Measurements from ENCODE around the gene NDUFB6.

Gene NDUFB6

DNA sequence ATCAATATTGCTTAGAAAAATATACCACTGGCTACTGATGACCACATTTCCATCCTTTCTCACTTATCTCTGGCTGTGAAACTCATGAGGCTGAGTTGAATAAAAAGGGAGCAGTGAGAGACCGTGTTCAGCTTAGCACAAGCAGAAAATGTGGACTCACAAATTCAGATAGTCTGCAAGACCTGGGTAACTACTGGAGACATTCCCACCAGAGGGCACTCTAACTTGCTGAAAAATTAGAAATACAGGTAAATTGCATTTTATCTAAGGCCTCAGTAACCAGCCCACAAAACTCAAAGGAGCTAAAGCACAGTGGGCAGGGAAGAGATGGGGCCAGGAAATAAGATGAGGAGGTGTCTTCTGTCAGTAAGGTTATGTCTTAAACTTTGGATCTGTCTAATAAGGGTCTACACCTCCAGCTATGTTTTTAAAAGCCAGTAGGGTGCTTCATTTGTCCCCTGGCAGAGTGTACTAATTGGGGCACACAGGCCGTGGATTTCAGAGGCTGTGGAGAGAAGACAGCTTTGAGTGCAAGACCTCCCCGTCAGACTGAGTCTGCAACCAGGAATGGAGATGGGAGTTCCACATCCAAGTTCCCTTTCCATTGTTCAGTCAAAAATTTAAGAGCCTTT is 8.7 kb upstream of the NDUFB6 start:
- H3K9me2 ChIP-seq (replicated peaks; ENCODE audit: control insufficient read depth, low read length), result no peaks in the 10 kb centered on the region
- H3K4me2 ChIP-seq (ENCODE audit: low read length), result no peak overlapping the region
- H3K9me3 ChIP-seq (ENCODE audit: control insufficient read depth, insufficient read depth, low read length), result no peaks in the 10 kb centered on the region

DNA sequence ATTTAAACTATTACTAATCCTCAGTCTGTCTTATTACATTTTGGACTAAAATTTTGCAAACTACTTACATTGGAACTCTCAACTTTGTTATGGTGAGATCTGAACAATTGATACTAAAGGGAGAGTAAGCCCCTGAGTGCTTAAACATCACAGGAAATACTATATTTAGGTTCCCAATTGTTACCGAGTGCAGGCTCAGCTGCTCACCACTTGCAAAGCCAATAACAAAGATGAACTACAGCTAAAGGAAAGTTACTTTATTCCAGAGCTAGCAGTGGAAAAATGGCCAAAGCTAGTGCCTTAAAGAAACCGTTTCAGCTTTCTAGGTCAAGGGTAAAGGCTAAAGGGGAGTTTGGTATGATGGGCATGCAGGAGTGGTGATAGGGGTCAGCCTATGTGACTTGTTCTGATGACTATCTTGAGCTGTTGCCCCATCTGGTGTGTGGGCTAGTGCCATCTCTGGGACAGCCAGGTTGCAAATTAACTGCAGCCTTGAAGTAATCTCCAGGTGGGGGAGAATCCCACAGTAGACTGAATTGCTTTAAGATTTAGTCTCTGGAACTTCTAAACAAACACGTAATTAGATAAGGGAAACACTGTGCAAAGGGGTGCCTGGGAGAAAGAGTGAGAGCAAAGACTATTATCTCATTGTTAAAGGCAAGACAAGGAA is 7.8 kb upstream of the NDUFB6 start:
- H3K79me2 ChIP-seq (ENCODE audit: control insufficient read depth, low read length), result no peaks in the 10 kb centered on the region
- H3K4me3 ChIP-seq (ENCODE audit: low read length), result no peak overlapping the region
- no peaks in the 10 kb centered on the region for H3K9me2 ChIP-seq (replicated peaks; ENCODE audit: control insufficient read depth, low read length)
- H3K36me3 ChIP-seq (ENCODE audit: control insufficient read depth, low read length), result no peaks in the 10 kb centered on the region
- TF ChIP-seq EZH2phosphoT487 (IDR thresholded peaks at IDR 0.05; ENCODE audit: borderline replicate concordance, low read length), result no peak
- TF ChIP-seq, protein P1, sequence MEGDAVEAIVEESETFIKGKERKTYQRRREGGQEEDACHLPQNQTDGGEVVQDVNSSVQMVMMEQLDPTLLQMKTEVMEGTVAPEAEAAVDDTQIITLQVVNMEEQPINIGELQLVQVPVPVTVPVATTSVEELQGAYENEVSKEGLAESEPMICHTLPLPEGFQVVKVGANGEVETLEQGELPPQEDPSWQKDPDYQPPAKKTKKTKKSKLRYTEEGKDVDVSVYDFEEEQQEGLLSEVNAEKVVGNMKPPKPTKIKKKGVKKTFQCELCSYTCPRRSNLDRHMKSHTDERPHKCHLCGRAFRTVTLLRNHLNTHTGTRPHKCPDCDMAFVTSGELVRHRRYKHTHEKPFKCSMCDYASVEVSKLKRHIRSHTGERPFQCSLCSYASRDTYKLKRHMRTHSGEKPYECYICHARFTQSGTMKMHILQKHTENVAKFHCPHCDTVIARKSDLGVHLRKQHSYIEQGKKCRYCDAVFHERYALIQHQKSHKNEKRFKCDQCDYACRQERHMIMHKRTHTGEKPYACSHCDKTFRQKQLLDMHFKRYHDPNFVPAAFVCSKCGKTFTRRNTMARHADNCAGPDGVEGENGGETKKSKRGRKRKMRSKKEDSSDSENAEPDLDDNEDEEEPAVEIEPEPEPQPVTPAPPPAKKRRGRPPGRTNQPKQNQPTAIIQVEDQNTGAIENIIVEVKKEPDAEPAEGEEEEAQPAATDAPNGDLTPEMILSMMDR (IDR thresholded peaks at IDR 0.05; ENCODE audit: low read depth, low read length, poor library complexity, severe bottlenecking), result no peak
- peaks cover 12% of the 10 kb centered on the region; the same call in 1 of the 2 replicates for H3K27me3 ChIP-seq (ENCODE audit: control insufficient read depth, low read length)
- H3K9me3 ChIP-seq (ENCODE audit: control insufficient read depth, insufficient read depth, low read length), result no peaks in the 10 kb centered on the region
- H3K4me1 ChIP-seq (ENCODE audit: control insufficient read depth, low read length), result peaks cover 9% of the 10 kb centered on the region
- no peak overlapping the region for H3K27ac ChIP-seq (ENCODE audit: low read depth, low read length)
- H3F3A ChIP-seq (ENCODE audit: control insufficient read depth, insufficient read depth), result no peaks in the 10 kb centered on the region
- peak overlapping the region; percentile 18; the same call in 1 of the 2 replicates for H3K4me2 ChIP-seq (ENCODE audit: low read length)
- H4K20me1 ChIP-seq (ENCODE audit: control insufficient read depth, insufficient read depth, low read depth, low read length), result no peaks in the 10 kb centered on the region

More for the DNA sequence above, 8.7 kb upstream of the NDUFB6 start:
- Histone ChIP-seq H3K36me3 (ENCODE audit: control insufficient read depth, low read length) (no peaks in the 10 kb centered on the region), H4K20me1 (ENCODE audit: control insufficient read depth, insufficient read depth, low read depth, low read length) (no peaks in the 10 kb centered on the region), H3K27me3 (ENCODE audit: control insufficient read depth, low read length) (peaks cover 13% of the 10 kb centered on the region; the same call in 1 of the 2 replicates), H3K79me2 (ENCODE audit: control insufficient read depth, low read length) (no peaks in the 10 kb centered on the region), H3K4me1 (ENCODE audit: control insufficient read depth, low read length) (peaks cover 9% of the 10 kb centered on the region), H3K4me3 (ENCODE audit: low read length) (no peak overlapping the region), H3F3A (ENCODE audit: control insufficient read depth, insufficient read depth) (no peaks in the 10 kb centered on the region), H3K27ac (ENCODE audit: low read depth, low read length) (no peak overlapping the region)
- TF ChIP-seq EZH2phosphoT487 (IDR thresholded peaks at IDR 0.05; ENCODE audit: borderline replicate concordance, low read length), result no peak
- TF ChIP-seq, protein P1 (IDR thresholded peaks at IDR 0.05; ENCODE audit: low read depth, low read length, poor library complexity, severe bottlenecking), result peak; percentile 62

DNA sequence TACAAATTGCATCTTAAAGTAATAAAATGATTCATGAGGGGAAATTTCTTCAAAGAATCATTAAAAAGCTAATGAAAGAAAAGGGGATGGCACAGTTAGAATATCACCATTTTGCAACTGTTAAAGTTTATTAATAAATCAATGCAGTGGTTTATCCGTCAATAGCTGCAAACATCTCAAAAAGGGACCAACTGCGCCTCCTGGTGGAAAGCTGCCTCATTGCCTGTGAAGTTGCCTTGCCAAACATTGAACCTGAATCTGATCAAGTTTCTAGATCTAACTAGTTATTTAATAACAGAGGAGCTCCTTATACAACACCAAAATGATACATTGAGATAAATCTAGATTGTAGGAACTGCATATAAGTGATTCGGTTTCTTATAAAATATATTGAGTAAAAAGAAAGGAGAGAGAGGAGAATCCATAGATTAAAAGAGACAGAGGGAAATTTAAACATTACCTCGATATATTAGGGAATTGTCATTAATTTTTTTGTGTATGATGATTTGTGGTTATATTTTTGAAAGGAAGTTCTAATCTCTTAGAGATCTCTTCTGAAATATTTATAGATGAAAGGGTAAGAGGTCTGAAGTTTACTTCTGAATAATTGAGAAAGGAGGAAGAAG is 6.9 kb upstream of the NDUFB6 start:
- no peak for TF ChIP-seq EZH2phosphoT487 (IDR thresholded peaks at IDR 0.05; ENCODE audit: borderline replicate concordance, low read length)
- TF ChIP-seq, protein P1 (IDR thresholded peaks at IDR 0.05; ENCODE audit: low read depth, low read length, poor library complexity, severe bottlenecking), result peak; percentile 85
- Histone ChIP-seq H3K4me3 (ENCODE audit: low read length) (no peak overlapping the region), H3K4me1 (ENCODE audit: control insufficient read depth, low read length) (peaks cover 9% of the 10 kb centered on the region), H3F3A (ENCODE audit: control insufficient read depth, insufficient read depth) (no peaks in the 10 kb centered on the region), H3K36me3 (ENCODE audit: control insufficient read depth, low read length) (no peaks in the 10 kb centered on the region), H3K4me2 (ENCODE audit: low read length) (no peak overlapping the region), H3K9me3 (ENCODE audit: control insufficient read depth, insufficient read depth, low read length) (no peaks in the 10 kb centered on the region), H3K79me2 (ENCODE audit: control insufficient read depth, low read length) (no peaks in the 10 kb centered on the region), H3K27ac (ENCODE audit: low read depth, low read length) (no peak overlapping the region), H3K27me3 (ENCODE audit: control insufficient read depth, low read length) (peaks cover 8% of the 10 kb centered on the region; the same call in 1 of the 2 replicates), H4K20me1 (ENCODE audit: control insufficient read depth, insufficient read depth, low read depth, low read length) (no peaks in the 10 kb centered on the region), H3K9me2 (replicated peaks; ENCODE audit: control insufficient read depth, low read length) (no peaks in the 10 kb centered on the region)
